ENCODE results near the gene KPNA3.
"Not testable (repeated sequence)": the region's sequence is repeated elsewhere in the genome, so short reads cannot be mapped to it uniquely, and the experiment has no call there.

Gene KPNA3, protein sequence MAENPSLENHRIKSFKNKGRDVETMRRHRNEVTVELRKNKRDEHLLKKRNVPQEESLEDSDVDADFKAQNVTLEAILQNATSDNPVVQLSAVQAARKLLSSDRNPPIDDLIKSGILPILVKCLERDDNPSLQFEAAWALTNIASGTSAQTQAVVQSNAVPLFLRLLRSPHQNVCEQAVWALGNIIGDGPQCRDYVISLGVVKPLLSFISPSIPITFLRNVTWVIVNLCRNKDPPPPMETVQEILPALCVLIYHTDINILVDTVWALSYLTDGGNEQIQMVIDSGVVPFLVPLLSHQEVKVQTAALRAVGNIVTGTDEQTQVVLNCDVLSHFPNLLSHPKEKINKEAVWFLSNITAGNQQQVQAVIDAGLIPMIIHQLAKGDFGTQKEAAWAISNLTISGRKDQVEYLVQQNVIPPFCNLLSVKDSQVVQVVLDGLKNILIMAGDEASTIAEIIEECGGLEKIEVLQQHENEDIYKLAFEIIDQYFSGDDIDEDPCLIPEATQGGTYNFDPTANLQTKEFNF

DNA sequence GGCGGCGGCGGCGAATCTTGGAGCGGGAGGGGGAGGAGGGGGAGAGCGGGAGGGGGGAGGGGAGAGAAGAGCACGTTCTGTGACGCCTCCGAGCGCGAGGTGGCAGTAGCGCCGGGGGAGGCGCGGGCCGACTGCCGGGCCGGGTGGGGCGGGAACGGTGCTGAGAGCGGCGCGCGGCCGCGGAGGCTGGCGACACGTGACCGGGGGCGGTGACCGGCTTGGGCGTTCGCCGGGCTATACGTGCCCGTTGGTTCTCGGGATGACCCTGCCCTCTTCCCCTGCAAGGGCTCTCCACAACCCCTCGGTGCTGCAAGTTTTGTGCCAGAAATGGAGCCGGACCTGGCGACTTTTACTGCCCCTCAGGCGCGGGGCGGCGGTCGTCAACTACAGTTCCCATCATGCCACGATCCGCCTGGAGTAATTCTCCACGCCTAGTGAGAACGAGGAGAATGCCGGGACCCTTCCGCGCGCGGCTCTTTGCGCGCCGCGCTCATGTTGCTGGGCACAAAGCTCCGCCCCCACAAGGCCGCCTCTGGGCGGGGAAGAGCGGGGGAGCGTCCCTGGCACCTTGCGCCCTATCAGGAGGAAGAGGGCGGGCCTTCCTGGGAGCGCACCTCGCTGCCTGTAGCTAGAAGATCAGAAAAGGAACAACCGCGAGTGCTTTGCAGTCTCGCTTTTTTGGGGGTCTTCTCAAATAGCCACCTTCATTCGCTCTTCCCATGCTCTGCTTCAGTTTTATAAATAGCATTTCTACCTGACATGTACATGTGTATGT is at the start of gene KPNA3:
KPNA3 (minus strand) TSS at position 133 of the 775 bp plus-strand sequence. CDS start 176 bp downstream, outside the sequence.
- DNase-seq, result peak; percentile 96

- no peak for DNase-seq
Measured at GRCh38 chr13:49841964-49842363, 49.5 kb upstream of the KPNA3 start.

DNA sequence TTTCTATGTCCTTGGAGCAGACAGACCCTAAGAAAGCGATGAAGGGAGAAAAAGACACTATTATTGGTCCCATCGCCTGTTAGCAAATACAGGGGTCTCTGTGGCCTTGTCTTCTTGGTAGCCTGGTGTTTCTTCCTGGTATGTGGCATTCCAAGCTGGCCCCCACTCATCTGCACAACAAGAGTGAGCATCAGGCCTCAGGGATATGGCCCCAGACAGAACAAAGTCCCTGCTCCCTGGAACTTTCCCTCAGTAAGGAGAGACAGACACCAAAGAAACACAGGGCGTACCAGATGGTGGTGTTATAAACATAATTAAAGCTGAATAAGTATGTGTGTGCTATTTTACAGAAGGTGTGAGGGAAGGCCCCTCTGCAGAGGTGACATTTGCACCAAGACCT is 48.2 kb upstream of the KPNA3 start:
- no peak for DNase-seq

DNA sequence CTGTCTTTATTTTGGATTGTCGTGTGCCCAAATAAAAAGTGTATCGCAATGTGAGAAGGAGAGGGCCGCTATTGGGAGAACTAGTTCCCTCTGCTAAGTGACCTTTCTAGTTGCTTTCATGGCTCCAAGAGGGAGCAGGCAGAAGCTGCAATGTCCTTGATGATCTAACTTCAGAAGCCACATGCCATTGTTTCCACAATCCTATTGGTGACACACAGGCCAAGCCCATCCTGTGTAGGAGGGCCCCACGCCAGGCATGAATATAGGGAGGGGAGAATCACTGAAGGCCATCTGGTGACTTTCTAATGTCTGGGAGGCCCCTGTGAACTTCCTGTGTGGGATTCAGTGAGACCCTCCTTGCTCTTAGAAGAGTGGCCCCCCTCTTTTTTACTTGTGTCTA is 47.8 kb upstream of the KPNA3 start:
- no peak for DNase-seq

GRCh38 chr13:49838989-49839388 is 46.5 kb upstream of the KPNA3 start:
- DNase-seq, result no peak

DNA sequence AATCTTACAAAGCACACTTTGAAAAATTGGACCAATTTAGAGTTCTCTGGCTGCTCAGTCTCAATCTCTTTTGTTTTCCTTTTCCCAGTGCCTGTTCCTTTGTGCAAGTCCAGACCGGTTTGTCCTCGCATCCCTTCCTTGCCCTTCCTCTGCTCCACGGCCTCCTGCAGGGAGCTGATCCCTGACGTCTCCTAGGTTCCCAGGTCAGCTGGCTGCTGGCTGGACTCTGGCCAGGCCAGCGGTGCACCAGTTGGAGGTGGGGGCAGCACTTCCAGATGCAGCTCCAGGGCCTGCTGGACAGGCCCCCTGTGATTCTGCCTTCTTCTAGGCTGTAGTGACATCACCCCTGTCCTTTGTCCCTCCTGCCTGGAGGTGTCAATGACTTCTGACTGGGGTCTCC is 44.0 kb upstream of the KPNA3 start:
- DNase-seq, result no peak

GRCh38 chr13:49833402-49833801 is 40.9 kb upstream of the KPNA3 start:
- no peak for DNase-seq

GRCh38 chr13:49831455-49831854 is 39.0 kb upstream of the KPNA3 start:
- DNase-seq, result no peak

DNA sequence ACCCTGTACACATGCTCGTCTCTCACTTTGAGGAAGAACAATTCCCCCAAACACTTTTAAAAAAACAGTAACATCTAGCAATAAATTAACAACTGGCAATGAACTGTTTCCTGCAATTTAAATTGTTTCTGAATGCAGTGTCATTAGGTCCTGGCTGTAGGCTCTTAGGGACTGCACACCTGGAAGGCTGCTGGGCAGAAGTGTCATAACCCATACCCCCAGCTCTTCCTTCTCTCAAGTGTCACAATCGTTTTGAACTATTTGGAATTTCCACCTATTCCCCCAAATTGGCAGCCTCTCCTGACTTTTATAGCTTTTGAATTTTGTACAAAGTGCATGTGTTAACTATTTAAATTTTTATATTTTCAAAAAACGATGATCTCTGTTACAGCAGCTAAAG is 38.2 kb upstream of the KPNA3 start:
- DNase-seq, result no peak

GRCh38 chr13:49829715-49830114 is 37.2 kb upstream of the KPNA3 start:
- DNase-seq, result no peak

- no peak for DNase-seq
Measured at GRCh38 chr13:49828453-49828852, 36.0 kb upstream of the KPNA3 start.

DNA sequence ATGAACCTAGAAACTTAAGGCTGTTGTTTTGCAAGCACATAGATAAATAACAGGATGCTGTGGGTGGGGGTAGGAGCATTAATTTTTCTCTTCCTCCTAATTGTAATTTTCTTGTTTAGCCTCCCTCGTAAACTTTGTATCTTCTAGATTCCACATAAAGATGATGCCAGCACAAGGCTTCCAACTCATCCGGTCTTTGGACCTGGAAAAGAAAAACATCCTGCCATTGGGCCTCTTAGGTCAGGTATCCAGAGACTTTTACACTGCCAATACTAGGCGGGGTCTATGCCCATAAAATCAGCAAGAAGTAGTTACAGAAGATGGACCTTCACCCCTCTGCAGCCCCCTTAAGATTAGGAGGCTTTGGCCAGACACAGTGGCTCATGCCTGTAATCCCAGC is 35.4 kb upstream of the KPNA3 start:
- DNase-seq, result no peak

- no peak for DNase-seq
Measured at GRCh38 chr13:49827336-49827735, 34.9 kb upstream of the KPNA3 start.

DNA sequence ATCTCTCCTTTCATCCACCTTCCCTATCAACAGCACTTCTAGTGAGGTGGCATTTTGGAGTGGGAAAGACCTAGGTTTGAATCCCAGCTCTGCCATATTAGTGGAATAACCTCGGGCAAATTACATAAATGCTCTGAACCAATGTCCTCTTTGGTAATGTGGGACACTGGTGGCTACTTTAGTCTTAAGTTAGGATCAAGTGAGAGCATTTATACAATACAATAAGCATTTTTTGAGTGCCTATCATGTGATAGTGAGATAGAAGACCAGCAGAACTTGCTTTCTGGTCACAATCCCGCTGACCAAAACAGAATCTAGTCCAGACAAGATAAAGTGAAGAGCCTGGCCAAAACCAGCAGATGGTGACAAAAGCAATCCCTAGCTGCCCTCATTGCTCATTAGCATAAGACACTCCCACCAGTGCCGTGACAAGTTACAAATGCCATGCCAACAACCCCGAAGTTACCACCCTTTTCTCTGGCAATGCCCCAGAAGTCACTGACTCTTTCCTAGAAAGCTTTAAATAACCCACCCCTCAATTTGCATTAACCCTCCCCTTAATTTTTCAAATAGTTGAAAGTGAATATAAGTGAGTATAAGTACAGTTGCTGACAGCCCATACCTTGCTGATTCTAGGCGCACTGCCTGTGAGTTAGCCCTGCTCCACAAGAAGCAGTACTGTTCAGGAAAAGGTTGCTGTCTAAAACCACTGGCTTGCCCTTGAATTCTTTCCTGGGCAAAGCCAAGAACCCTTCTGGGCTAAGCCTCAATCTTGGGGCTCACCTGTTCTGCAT is 28.9 kb upstream of the KPNA3 start:
- no peak for DNase-seq

- DNase-seq, result no peak
Measured at GRCh38 chr13:49820591-49821215, 28.2 kb upstream of the KPNA3 start.

GRCh38 chr13:49816047-49816446 is 23.6 kb upstream of the KPNA3 start:
- not testable (repeated sequence) for DNase-seq

DNA sequence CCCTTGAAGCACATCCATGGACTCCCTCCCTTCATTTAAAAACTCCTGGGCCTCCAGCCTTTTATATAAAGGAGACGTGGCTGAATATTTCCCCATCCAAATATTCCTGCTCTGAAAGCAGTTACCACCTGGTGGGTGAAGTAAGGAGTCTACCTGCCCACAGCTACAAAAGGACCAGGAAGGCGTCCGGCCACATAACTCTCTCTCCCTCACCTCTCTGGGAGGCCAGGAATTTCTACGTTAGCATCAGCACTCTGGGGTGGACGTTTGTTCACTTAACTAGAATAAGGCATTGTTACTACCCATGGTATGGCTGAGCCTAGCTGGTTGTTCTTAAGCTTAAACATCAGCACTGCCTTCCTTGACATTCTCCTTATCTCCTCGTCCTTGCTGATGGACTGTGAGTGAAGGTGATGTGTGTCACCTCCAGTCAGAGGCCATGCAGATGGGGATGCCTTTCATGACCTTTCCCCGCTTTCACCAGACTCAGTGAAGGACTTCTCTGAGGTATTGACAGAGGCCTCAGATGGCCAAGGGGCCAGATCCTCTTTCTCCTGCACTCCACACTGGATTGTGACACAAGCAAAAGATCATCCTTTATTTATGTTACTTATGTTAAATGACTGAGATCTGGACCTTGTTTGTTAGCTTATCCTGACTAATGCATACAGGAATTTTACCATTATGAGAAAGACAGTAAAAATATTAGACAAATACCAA is 22.2 kb upstream of the KPNA3 start:
- no peak for DNase-seq

- DNase-seq, result no peak
Measured at GRCh38 chr13:49812812-49813211, 20.3 kb upstream of the KPNA3 start.

DNA sequence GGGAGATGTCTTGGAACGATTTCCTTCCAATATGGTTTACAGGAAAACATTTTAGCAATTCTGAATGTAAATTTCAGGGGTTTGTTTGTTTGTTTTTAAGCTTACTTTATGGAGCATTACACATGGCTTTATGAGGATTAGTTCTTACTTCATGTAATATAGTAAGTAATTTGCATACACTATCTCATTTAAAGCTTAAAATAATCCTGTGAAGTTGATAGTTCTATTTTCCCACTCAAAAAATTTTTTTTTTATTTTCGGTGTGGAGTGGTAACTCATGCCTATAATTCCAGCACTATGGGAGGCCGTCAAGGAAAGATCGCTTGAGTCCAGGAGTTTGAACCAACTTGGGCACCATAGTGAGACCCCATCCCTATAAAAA is 19.0 kb upstream of the KPNA3 start:
- no peak for DNase-seq

- DNase-seq, result no peak
Measured at GRCh38 chr13:49810567-49811526, 18.4 kb upstream of the KPNA3 start.

DNA sequence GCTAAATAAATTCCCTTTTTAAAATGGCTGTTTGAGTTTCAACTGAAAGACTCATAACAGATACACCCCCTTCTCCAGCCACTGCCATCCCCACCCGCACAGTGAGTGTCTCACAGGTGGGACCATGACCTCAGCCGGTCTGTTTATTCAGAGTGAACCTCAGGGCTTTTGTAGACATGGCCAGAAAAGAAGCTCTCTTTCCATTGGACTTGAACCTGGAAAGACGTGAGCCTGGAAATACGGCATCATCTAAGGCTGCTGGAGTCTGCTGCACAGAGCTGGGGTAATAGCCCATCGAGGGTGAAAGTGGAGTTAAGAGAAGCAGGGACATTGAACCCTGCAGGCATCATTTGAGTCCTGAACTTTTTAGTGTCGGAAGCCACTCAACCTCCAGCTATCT is 15.2 kb upstream of the KPNA3 start:
- DNase-seq, result no peak

Measured in stimulated activated CD4-positive, alpha-beta T cell treated with anti-CD3 and anti-CD28 coated beads, Interleukin-4, amount 100 ng/mL, for 1 hour (primary cell).